ENCODE data around the gene RASA2. TPM values are rescaled to one million over a fixed set of nuclear protein-coding genes. Genes with fewer than 3 reads are reported as not detected.
A peak's percentile ranks its signal among the peaks of the same experiment; 100 is the strongest.

The RASA2 gene
- total and polyA plus RNA-seq, 4 donors = 1.6 to 5.4 (median 4.6) TPM

DNA sequence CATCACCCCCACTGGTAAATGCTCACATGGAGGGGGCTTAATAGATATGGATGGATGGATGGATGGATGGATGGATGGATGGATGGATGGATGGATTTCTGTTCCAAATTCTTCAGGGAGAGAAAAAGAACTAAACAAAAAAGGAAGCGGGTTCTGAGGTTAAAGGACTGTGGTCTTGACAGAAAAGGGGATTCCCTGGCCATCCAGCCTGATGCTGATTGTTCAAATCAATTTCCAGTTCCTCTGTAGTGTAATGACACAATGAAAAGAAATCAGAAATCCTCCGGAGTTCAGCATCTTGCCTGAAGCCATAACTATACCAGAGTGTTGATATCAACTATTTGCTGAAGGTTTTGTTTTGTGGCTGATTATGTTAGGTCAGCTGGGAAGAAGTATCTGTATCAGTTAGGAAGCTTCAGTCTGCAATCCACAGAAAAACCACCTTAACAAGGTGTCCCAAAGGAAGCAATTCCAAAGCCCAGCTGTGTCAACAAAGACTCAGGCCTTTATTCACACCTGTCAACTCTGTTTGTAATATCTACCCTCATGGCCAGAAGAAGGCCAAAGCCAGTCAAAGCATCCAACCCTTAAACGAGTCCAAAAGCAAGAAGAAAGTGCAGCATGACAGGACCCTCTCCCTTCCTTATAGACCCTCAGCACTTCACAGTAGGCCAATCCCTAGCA lies 24.5 kb upstream of the RASA2 start (continued):
- TF ChIP-seq HNF4A (conservative IDR thresholded peaks at IDR 0.05) (no peak), RXRA (IDR thresholded peaks at IDR 0.05) (no peak)

DNA sequence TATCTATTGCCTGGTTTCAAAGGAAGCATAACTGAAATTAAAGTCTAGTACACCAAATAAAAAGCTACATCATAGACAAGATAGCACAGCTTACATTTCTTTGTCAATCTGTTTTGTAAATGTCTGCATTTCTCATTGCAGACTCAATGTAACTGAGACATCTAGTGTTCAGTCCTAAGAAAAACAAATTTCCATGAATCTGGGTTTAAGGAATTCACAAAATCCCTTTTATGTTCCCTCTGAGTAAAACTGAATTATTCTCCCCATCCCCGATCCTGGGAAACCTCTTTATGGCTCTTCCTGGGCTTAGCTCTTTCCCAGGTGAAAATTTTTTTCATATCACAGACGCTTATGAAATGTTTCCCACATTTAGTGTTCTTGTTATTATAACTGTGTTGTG lies 21.6 kb upstream of the RASA2 start:
- Histone ChIP-seq H3K9ac (ENCODE audit: low read depth in 1 of 2, low read length in 2 of 2) (no peak overlapping the region), H3K27me3 (ENCODE audit: control insufficient read depth in 4 of 4, insufficient read depth in 4 of 4, low read length in 3 of 4) (no peaks in the 10 kb centered on the region), H3K9me3 (ENCODE audit: control insufficient read depth in 4 of 4, low read length in 3 of 4) (no peaks in the 10 kb centered on the region), H3K36me3 (ENCODE audit: control insufficient read depth in 4 of 4, insufficient read depth in 3 of 4, low read depth in 1 of 4, low read length in 3 of 4) (no peaks in the 10 kb centered on the region), H3K4me3 (ENCODE audit: low read depth in 1 of 3, low read length in 3 of 3) (no peak overlapping the region), H3K4me1 (ENCODE audit: control insufficient read depth in 4 of 4, insufficient read depth in 4 of 4, low read length in 3 of 4) (no peaks in the 10 kb centered on the region), H3K27ac (ENCODE audit: low read depth in 1 of 2, low read length in 2 of 2) (no peak overlapping the region)
- TF ChIP-seq RAD21 (IDR thresholded peaks at IDR 0.05) = peak; percentile 59 to 70
- no peak for TF ChIP-seq GABPA (IDR thresholded peaks at IDR 0.05 in 1 of 2, conservative IDR thresholded peaks at IDR 0.05 in 1 of 2)
- 69% methylated on average over 2 of the region's 2 CpGs for WGBS
- DNase-seq (ENCODE audit: low spot score) = no peak

DNA sequence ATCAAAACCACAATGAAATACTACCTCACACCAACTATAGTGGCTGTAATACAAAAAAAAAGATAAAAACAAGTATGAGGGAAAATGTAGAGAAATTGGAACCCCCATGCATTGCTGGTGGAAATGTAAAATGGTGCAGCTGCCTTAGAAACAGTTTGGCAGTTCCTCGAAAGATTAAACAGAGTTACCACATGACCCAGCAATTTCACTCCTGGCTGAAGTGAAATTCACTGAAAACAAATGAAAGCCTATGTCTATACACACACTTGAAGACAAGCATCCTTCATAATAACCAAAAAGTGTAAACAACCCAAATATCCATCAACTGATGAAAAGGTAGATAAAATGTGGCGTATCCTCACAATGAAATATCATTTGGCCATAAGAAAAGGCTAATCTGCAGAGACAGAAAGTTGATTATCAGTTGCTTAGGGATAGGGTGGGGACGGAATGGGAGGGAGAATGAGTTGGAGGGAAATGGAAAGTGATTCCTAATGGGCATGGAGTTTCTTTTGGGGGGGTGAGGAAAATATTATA lies 20.1 kb upstream of the RASA2 start:
- DNase-seq (ENCODE audit: low spot score) = no peak
- WGBS = 93% methylated on average over 3 of the region's 3 CpGs
- H3K27ac ChIP-seq (ENCODE audit: low read depth in 1 of 2, low read length in 2 of 2) = no peak overlapping the region

More for the DNA sequence above, 20.1 kb upstream of the RASA2 start:
- TF ChIP-seq, protein P1, sequence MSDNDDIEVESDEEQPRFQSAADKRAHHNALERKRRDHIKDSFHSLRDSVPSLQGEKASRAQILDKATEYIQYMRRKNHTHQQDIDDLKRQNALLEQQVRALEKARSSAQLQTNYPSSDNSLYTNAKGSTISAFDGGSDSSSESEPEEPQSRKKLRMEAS (IDR thresholded peaks at IDR 0.05) = no peak
- TF ChIP-seq SP1 (IDR thresholded peaks at IDR 0.05) (no peak), HNF4G (IDR thresholded peaks at IDR 0.05) (no peak), RAD21 (IDR thresholded peaks at IDR 0.05) (no peak), FOXA1 (IDR thresholded peaks at IDR 0.05) (no peak), HNF4A (conservative IDR thresholded peaks at IDR 0.05) (no peak), GABPA (IDR thresholded peaks at IDR 0.05 in 1 of 2, conservative IDR thresholded peaks at IDR 0.05 in 1 of 2) (no peak), JUND (IDR thresholded peaks at IDR 0.05) (no peak), YY1 (IDR thresholded peaks at IDR 0.05) (no peak), FOXA2 (IDR thresholded peaks at IDR 0.05) (no peak)
- TF ChIP-seq, protein P2, sequence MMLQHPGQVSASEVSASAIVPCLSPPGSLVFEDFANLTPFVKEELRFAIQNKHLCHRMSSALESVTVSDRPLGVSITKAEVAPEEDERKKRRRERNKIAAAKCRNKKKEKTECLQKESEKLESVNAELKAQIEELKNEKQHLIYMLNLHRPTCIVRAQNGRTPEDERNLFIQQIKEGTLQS (IDR thresholded peaks at IDR 0.05) = no peak
- TF ChIP-seq, protein P3, sequence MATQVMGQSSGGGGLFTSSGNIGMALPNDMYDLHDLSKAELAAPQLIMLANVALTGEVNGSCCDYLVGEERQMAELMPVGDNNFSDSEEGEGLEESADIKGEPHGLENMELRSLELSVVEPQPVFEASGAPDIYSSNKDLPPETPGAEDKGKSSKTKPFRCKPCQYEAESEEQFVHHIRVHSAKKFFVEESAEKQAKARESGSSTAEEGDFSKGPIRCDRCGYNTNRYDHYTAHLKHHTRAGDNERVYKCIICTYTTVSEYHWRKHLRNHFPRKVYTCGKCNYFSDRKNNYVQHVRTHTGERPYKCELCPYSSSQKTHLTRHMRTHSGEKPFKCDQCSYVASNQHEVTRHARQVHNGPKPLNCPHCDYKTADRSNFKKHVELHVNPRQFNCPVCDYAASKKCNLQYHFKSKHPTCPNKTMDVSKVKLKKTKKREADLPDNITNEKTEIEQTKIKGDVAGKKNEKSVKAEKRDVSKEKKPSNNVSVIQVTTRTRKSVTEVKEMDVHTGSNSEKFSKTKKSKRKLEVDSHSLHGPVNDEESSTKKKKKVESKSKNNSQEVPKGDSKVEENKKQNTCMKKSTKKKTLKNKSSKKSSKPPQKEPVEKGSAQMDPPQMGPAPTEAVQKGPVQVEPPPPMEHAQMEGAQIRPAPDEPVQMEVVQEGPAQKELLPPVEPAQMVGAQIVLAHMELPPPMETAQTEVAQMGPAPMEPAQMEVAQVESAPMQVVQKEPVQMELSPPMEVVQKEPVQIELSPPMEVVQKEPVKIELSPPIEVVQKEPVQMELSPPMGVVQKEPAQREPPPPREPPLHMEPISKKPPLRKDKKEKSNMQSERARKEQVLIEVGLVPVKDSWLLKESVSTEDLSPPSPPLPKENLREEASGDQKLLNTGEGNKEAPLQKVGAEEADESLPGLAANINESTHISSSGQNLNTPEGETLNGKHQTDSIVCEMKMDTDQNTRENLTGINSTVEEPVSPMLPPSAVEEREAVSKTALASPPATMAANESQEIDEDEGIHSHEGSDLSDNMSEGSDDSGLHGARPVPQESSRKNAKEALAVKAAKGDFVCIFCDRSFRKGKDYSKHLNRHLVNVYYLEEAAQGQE (IDR thresholded peaks at IDR 0.05) = no peak
- TF ChIP-seq, protein P4, sequence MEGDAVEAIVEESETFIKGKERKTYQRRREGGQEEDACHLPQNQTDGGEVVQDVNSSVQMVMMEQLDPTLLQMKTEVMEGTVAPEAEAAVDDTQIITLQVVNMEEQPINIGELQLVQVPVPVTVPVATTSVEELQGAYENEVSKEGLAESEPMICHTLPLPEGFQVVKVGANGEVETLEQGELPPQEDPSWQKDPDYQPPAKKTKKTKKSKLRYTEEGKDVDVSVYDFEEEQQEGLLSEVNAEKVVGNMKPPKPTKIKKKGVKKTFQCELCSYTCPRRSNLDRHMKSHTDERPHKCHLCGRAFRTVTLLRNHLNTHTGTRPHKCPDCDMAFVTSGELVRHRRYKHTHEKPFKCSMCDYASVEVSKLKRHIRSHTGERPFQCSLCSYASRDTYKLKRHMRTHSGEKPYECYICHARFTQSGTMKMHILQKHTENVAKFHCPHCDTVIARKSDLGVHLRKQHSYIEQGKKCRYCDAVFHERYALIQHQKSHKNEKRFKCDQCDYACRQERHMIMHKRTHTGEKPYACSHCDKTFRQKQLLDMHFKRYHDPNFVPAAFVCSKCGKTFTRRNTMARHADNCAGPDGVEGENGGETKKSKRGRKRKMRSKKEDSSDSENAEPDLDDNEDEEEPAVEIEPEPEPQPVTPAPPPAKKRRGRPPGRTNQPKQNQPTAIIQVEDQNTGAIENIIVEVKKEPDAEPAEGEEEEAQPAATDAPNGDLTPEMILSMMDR (IDR thresholded peaks at IDR 0.05; ENCODE audit: low read depth, low read length, missing input control) = no peak
- TF ChIP-seq, protein P5, sequence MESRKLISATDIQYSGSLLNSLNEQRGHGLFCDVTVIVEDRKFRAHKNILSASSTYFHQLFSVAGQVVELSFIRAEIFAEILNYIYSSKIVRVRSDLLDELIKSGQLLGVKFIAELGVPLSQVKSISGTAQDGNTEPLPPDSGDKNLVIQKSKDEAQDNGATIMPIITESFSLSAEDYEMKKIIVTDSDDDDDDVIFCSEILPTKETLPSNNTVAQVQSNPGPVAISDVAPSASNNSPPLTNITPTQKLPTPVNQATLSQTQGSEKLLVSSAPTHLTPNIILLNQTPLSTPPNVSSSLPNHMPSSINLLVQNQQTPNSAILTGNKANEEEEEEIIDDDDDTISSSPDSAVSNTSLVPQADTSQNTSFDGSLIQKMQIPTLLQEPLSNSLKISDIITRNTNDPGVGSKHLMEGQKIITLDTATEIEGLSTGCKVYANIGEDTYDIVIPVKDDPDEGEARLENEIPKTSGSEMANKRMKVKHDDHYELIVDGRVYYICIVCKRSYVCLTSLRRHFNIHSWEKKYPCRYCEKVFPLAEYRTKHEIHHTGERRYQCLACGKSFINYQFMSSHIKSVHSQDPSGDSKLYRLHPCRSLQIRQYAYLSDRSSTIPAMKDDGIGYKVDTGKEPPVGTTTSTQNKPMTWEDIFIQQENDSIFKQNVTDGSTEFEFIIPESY (IDR thresholded peaks at IDR 0.05) = no peak
- no peaks in the 10 kb centered on the region for H3K4me1 ChIP-seq (ENCODE audit: control insufficient read depth in 4 of 4, insufficient read depth in 4 of 4, low read length in 3 of 4)
- H3K9me3 ChIP-seq (ENCODE audit: control insufficient read depth in 4 of 4, low read length in 3 of 4) = no peaks in the 10 kb centered on the region
- no peak overlapping the region for H3K9ac ChIP-seq (ENCODE audit: low read depth in 1 of 2, low read length in 2 of 2)
- H3K27me3 ChIP-seq (ENCODE audit: control insufficient read depth in 4 of 4, insufficient read depth in 4 of 4, low read length in 3 of 4) = no peaks in the 10 kb centered on the region
- no peaks in the 10 kb centered on the region for H3K36me3 ChIP-seq (ENCODE audit: control insufficient read depth in 4 of 4, insufficient read depth in 3 of 4, low read depth in 1 of 4, low read length in 3 of 4)
- no peak overlapping the region for H3K4me3 ChIP-seq (ENCODE audit: low read depth in 1 of 3, low read length in 3 of 3)
